ENCODE results near the gene DBH. TPM values are rescaled to one million over a fixed set of nuclear protein-coding genes. Genes with fewer than 3 reads are reported as not detected.

Gene DBH
- 0.66 TPM for polyA plus RNA-seq
- long read RNA-seq, donor 1: 0 reads
- long read RNA-seq, donor 2: 0 reads
- long read RNA-seq, donor 3: 0 reads
- long read RNA-seq, donor 4: 0 reads
- long read RNA-seq, donor 5: 0 reads
- long read RNA-seq, donor 6: 0 reads
- long read RNA-seq, donor 7: 0 reads
- long read RNA-seq, donor 8: 0 reads
- long read RNA-seq, donor 9: 0 reads
- long read RNA-seq, donor 10: 0 reads
- long read RNA-seq, donor 11: 0 reads

DNA sequence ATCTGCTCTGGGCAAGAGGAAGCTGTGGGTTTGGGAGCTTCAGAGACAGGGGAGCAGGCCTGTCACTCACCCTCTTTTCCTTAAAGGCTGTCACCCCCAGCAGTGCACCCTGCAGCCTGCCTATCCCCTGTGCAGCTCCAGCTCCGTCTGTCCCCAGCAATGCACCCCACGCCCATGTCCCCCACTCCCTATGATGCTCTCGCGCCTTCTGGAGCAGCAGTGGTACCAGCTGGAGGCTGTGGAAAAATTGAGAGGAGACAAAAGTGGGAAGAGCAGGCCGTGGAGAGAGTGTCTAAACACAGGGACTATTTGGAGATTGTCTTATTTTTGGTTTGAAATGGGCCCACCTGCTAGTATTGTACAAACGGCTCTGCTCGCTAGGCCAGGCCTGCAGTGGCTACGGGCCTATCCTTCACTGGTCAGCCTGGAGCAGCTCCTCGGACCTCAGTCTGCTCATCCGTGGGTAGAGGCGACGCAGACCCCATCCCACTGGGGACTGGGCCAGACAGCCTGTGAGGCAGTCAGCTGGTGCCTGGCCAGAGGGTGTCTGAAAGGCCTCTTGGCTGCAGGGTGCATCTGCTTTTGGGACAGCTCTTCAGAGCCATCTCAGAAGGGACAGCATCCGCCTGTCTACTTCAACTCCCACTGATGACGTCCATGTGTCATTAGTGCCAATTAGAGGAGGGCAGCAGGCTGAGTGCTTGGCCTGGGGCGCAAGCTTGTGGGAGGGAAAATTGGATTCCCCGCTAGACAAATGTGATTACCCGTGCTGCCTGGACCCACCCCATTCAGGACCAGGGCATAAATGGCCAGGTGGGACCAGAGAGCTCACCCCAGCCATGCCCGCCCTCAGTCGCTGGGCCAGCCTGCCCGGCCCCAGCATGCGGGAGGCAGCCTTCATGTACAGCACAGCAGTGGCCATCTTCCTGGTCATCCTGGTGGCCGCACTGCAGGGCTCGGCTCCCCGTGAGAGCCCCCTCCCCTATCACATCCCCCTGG lies at the start of gene DBH:
Gene DBH, plus strand, starts transcription at position 831 of the 999 bp plus-strand sequence. Its CDS starts 9 bp downstream, at position 840.
- H3K36me3 ChIP-seq (ENCODE audit: control insufficient read depth, insufficient read depth, low read length): no peaks in the 10 kb centered on the region
- no peak within 1 kb of the TSS for H3K27ac ChIP-seq (ENCODE audit: low read length)
- H3K9me3 ChIP-seq (ENCODE audit: control insufficient read depth, low read depth, low read length): no peaks in the 10 kb centered on the region
- no peak for DNase-seq
- no peaks in the 10 kb centered on the region for H3K4me1 ChIP-seq (ENCODE audit: control insufficient read depth, insufficient read depth, low read length)
- H3K4me3 ChIP-seq (ENCODE audit: low read length): no peak within 1 kb of the TSS
- peaks cover 9% of the 10 kb centered on the region for H3K27me3 ChIP-seq (ENCODE audit: control insufficient read depth, insufficient read depth, low read length)
- WGBS (ENCODE audit: insufficient coverage, low lambda C conversion rate): no CpG with 5 or more reads among the region's 24 CpGs

DNA sequence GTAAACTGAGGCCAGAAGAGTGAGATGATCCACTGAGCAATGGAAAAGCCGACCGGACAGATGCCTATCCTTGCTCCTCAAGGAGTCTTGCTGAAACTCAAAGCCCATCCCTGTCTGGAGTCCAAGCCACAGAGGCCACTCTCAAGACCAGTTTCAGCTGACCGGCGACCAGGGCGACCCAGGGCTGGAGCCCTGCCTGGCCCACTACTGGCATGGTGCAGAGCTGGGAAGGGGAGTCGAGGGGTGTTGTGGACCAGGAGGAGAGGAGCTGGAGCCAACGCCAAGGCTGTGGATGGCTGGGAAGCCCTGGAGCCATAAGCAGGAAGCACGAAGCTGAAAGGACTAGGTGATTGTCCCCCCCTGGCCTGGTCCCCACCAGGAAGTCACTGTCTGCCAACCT lies 49.1 kb upstream of the DBH start:
- Histone ChIP-seq H3K4me3 (ENCODE audit: low read length) (no peak overlapping the region), H3K27me3 (ENCODE audit: control insufficient read depth, insufficient read depth, low read length) (peaks cover 28% of the 10 kb centered on the region), H3K27ac (ENCODE audit: low read length) (no peak overlapping the region), H3K4me1 (ENCODE audit: control insufficient read depth, insufficient read depth, low read length) (peaks cover 17% of the 10 kb centered on the region), H3K36me3 (ENCODE audit: control insufficient read depth, insufficient read depth, low read length) (no peaks in the 10 kb centered on the region), H3K9me3 (ENCODE audit: control insufficient read depth, low read depth, low read length) (no peaks in the 10 kb centered on the region)
- no peak for DNase-seq
- no CpG with 5 or more reads among the region's 8 CpGs for WGBS (ENCODE audit: insufficient coverage, low lambda C conversion rate)

DNA sequence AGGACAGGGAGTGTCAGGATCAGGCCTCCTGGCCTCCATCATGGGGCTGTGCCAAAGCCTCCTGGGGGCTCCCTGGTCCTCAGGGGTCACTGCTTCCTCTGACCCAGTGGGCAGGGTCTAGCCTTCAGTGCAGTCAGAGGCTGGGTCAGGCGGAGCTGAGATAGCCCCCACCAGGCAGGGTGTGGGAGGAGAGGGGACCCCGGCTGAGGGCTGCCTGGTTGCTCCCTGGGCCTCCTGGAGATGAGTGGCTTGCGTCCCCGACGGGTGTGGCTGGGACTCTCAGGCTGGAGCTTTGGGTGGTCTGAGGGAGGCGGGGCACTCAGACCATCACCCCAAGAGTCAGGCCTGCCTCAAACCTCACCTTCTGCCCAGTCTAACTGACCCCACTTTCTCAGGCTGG lies 48.7 kb upstream of the DBH start:
- no peak overlapping the region for H3K27ac ChIP-seq (ENCODE audit: low read length)
- peaks cover 28% of the 10 kb centered on the region for H3K27me3 ChIP-seq (ENCODE audit: control insufficient read depth, insufficient read depth, low read length)
- no peak overlapping the region for H3K4me3 ChIP-seq (ENCODE audit: low read length)
- H3K4me1 ChIP-seq (ENCODE audit: control insufficient read depth, insufficient read depth, low read length): peaks cover 17% of the 10 kb centered on the region
- no CpG with 5 or more reads among the region's 6 CpGs for WGBS (ENCODE audit: insufficient coverage, low lambda C conversion rate)
- H3K9me3 ChIP-seq (ENCODE audit: control insufficient read depth, low read depth, low read length): no peaks in the 10 kb centered on the region
- no peaks in the 10 kb centered on the region for H3K36me3 ChIP-seq (ENCODE audit: control insufficient read depth, insufficient read depth, low read length)
- DNase-seq: no peak

DNA sequence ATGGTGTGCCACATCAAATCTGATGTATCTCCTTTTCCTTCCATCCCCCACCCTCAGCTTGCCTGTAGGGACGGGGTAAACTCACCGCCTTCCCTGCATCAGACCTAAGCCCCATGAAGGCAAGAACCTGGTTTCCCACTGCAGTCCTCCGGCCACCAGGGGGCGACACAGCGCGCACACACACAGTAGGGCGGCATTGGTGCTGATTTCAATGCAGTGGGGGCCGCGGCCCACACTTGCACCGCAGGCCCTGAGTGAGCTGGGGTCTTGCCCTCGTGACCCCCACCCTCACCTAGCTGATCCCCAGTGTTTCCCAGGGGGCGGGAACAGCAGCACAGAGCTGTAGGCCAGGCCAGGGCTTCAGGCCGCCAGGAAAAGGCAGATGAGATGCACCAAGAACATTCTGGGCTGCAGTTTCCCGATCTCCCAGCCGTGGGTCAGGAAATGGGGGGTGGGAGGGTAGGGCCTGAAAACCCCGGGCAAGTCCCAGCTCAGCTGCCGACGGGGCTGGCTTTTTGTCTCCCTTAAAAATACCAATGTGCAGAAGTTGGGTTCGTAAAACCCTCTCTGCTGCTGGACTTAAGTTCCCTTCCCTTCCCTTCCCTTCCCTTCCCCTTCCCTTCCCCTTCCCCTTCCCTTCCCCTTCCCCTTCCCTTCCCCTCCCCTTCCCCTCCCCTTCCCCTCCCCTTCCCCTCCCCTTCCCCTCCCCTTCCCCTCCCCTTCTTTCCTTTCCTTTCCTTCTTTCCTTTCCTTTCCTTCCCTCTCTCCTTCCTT lies 46.5 kb upstream of the DBH start:
- no CpG with 5 or more reads among the region's 19 CpGs for WGBS (ENCODE audit: insufficient coverage, low lambda C conversion rate)
- H3K27ac ChIP-seq (ENCODE audit: low read length): no peak overlapping the region

DNA sequence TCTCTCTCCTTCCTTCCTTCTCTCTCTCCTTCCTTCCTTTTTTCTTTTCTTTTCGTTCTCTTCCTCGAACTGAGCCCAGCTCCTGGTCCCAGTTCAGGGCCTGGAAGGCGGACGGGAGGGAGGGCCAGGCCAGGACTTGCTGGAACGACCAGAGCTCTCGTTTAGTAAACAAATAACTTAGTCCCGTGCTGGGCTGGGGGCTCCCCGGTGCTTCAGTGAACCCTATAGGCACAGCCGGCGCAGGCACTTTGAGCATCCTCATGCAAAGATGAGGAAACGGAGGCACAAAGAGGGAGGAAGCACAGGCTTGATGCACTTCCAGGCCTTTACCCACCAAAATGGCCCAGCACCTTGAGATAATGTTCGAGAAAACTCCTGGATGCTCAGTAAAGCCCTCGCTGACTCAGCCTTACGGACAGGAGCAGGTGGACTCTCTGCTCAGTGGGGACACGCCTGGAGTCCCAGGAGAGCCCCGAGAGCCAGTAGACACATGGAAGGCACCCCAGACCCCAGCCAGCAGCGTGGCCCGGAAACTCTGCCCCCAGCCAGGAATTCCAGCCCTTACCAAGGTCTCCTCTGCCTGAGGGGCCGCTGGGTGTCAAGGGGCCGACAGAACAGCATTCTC lies 45.8 kb upstream of the DBH start:
- Histone ChIP-seq H3K36me3 (ENCODE audit: control insufficient read depth, insufficient read depth, low read length) (no peaks in the 10 kb centered on the region), H3K27me3 (ENCODE audit: control insufficient read depth, insufficient read depth, low read length) (peaks cover 19% of the 10 kb centered on the region), H3K27ac (ENCODE audit: low read length) (no peak overlapping the region), H3K9me3 (ENCODE audit: control insufficient read depth, low read depth, low read length) (no peaks in the 10 kb centered on the region), H3K4me1 (ENCODE audit: control insufficient read depth, insufficient read depth, low read length) (peaks cover 6% of the 10 kb centered on the region), H3K4me3 (ENCODE audit: low read length) (no peak overlapping the region)
- WGBS (ENCODE audit: insufficient coverage, low lambda C conversion rate): 71% methylated on average over 2 of the region's 20 CpGs
- no peak for DNase-seq

More for the DNA sequence above, 46.5 kb upstream of the DBH start:
- Histone ChIP-seq H3K36me3 (ENCODE audit: control insufficient read depth, insufficient read depth, low read length) (no peaks in the 10 kb centered on the region), H3K9me3 (ENCODE audit: control insufficient read depth, low read depth, low read length) (no peaks in the 10 kb centered on the region), H3K4me1 (ENCODE audit: control insufficient read depth, insufficient read depth, low read length) (peaks cover 10% of the 10 kb centered on the region), H3K4me3 (ENCODE audit: low read length) (no peak overlapping the region), H3K27me3 (ENCODE audit: control insufficient read depth, insufficient read depth, low read length) (peaks cover 26% of the 10 kb centered on the region)
- DNase-seq: no peak

DNA sequence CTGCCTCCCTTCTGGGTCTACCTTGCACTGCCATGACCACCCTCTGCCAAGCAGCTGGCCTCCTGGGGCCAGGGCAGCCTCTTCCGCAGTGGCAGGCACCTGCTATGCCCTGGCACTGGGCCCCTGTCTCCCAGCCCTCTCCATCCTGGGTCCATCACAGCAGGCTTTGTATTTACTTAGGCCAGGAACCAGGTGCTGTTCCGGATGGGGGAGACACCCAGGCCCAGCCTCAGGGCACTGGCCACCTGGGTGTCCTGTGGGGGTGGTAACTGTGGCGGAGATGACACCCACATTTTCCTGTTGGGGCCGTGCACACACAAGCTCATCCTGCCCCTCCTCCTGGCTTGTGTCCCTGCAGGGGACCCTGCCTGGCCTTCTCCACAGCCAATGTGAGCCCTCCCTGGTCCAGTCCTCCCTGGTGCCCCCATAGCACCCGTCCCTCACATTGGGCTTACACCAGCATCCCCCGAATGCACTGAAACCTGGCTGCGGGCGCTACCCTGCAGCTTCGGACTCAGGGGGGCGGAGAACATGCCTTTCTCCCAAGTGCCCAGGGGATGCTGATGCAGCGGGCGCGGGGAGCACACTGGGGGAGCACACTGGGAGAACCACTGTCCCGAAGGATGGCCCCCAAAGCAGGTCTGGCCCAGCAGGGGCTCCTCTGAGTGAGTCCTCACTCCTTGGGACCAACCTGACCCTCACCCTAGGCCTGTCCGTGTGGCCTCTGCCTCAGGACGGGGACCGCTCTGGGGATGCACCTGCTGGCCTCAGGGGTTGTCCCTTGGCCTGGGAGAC lies 44.9 kb upstream of the DBH start:
- no peak for DNase-seq
- peaks cover 7% of the 10 kb centered on the region for H3K9me3 ChIP-seq (ENCODE audit: control insufficient read depth, low read depth, low read length)
- H3K27ac ChIP-seq (ENCODE audit: low read length): no peak overlapping the region
- H3K4me3 ChIP-seq (ENCODE audit: low read length): no peak overlapping the region
- 60% methylated on average over 1 of the region's 17 CpGs for WGBS (ENCODE audit: insufficient coverage, low lambda C conversion rate)
- peaks cover 9% of the 10 kb centered on the region for H3K27me3 ChIP-seq (ENCODE audit: control insufficient read depth, insufficient read depth, low read length)
- H3K4me1 ChIP-seq (ENCODE audit: control insufficient read depth, insufficient read depth, low read length): no peaks in the 10 kb centered on the region
- no peaks in the 10 kb centered on the region for H3K36me3 ChIP-seq (ENCODE audit: control insufficient read depth, insufficient read depth, low read length)

DNA sequence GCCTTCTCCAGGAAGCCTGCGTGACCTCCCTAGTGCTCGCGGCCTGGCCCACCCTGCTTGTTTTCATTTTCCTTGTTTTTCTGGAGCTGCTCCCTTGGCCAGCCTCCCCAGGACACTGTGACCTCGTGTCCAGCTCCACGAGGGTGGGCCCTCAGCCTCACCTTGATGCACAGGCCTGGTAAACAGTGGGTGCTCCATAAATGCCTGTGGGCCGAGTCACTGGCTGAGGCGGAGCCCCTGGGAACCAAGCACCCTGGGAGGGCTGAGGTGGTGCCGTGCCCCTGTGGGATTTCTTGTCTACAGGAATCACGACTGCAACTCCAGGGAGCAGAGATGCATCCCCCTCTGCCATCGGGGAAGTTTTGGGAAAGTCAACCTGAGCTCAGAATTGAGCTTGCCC lies 44.2 kb upstream of the DBH start:
- Histone ChIP-seq H3K4me1 (ENCODE audit: control insufficient read depth, insufficient read depth, low read length) (no peaks in the 10 kb centered on the region), H3K27me3 (ENCODE audit: control insufficient read depth, insufficient read depth, low read length) (peaks cover 3% of the 10 kb centered on the region), H3K27ac (ENCODE audit: low read length) (no peak overlapping the region), H3K9me3 (ENCODE audit: control insufficient read depth, low read depth, low read length) (peaks cover 12% of the 10 kb centered on the region), H3K36me3 (ENCODE audit: control insufficient read depth, insufficient read depth, low read length) (no peaks in the 10 kb centered on the region), H3K4me3 (ENCODE audit: low read length) (no peak overlapping the region)
- no peak for DNase-seq
- no CpG with 5 or more reads among the region's 10 CpGs for WGBS (ENCODE audit: insufficient coverage, low lambda C conversion rate)

DNA sequence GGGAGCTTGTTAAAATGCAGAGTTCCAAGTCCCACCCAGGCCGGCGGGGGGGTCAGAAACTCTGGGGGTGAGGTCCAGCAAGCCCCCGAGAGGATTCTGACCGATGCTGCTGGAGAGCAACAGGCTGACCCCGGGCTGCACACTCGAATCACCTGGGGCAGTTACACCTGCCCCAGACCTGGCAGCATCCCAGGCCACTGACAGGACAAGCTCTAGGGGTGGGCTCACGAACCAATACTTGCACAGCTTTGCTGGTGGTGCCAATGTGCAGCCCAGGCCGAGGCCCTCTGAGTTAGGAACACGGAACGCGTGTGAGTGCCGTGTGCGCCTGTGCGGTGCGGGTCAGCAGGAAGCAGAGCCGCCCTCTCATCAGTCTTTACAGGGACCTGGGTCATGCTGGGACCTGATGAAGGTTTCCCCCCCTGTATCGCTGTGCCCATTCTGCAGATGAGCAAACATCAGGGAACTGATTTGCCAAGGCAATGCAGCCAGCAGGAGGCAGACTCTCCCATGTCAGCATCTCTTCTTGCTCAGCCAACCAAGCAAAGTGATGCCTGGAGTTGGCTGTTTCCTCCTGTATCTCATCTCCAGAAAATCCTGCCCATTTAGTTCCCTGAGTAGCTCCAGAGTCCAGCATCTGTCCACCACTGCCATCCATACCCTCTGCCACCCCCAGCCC lies 43.3 kb upstream of the DBH start:
- H3K4me1 ChIP-seq (ENCODE audit: control insufficient read depth, insufficient read depth, low read length): no peaks in the 10 kb centered on the region
- H3K27me3 ChIP-seq (ENCODE audit: control insufficient read depth, insufficient read depth, low read length): no peaks in the 10 kb centered on the region
- H3K9me3 ChIP-seq (ENCODE audit: control insufficient read depth, low read depth, low read length): peaks cover 20% of the 10 kb centered on the region
- no peak overlapping the region for H3K4me3 ChIP-seq (ENCODE audit: low read length)
- no peak overlapping the region for H3K27ac ChIP-seq (ENCODE audit: low read length)
- DNase-seq: no peak
- H3K36me3 ChIP-seq (ENCODE audit: control insufficient read depth, insufficient read depth, low read length): no peaks in the 10 kb centered on the region
- WGBS (ENCODE audit: insufficient coverage, low lambda C conversion rate): no CpG with 5 or more reads among the region's 17 CpGs

DNA sequence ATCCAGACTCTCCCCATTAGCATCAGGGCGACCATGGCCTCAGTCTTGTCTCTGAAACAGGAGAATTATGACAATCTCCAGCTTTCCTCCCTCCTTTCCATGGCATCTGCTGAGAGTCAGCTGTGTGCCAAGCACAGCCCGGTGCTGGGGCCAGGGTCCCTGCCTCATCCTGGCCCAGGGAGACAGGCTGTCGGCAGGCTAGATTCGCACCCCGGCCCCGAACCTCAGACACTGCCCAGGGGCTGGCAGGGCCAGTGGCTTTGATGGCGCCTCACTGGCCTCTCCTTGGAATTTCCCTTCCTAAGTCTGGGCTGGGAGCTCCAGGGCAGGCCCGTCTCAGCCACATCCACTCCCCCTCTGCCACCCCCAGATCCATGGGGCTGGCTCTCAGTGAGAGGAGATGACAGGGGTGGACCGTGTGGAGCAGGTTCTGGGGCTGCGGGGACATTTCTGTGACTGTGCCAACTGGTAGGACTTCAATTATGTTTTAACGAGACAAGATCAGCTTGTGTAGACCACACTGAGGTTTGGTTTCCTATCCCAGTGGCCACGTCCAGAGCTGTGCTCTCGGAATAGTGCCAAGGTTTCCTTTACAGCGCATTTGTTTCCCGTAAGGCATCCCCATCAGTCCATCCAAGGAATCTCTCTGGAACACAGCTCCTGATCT lies 42.4 kb upstream of the DBH start:
- H3K9me3 ChIP-seq (ENCODE audit: control insufficient read depth, low read depth, low read length): peaks cover 28% of the 10 kb centered on the region
- H3K36me3 ChIP-seq (ENCODE audit: control insufficient read depth, insufficient read depth, low read length): no peaks in the 10 kb centered on the region
- H3K27ac ChIP-seq (ENCODE audit: low read length): no peak overlapping the region
- DNase-seq: no peak
- H3K4me3 ChIP-seq (ENCODE audit: low read length): no peak overlapping the region
- WGBS (ENCODE audit: insufficient coverage, low lambda C conversion rate): no CpG with 5 or more reads among the region's 15 CpGs
- H3K4me1 ChIP-seq (ENCODE audit: control insufficient read depth, insufficient read depth, low read length): no peaks in the 10 kb centered on the region
- H3K27me3 ChIP-seq (ENCODE audit: control insufficient read depth, insufficient read depth, low read length): no peaks in the 10 kb centered on the region
